Measurements from ENCODE around the gene RELA.

DNA sequence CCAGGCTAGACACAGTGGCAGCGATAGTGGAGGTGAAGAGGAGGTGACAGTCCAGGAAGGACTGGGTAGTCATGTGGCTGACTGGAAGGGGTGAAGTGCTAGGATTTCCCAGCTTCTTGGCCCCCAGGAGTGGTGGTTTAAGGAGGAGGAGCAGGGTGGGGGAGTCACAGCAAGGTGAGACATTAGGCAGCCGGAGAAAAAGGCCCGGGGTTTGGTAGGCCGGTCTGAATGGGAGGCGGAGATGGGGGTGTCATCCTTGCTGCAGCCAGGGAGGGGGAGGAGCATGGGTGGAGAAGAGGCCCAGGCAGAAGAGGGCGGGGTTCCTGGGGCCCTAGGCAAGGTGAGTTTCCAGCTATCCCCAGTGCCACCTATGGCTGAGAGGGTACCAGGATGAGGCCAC lies 18.7 kb downstream of the RELA start:
- TF ChIP-seq, protein P1, sequence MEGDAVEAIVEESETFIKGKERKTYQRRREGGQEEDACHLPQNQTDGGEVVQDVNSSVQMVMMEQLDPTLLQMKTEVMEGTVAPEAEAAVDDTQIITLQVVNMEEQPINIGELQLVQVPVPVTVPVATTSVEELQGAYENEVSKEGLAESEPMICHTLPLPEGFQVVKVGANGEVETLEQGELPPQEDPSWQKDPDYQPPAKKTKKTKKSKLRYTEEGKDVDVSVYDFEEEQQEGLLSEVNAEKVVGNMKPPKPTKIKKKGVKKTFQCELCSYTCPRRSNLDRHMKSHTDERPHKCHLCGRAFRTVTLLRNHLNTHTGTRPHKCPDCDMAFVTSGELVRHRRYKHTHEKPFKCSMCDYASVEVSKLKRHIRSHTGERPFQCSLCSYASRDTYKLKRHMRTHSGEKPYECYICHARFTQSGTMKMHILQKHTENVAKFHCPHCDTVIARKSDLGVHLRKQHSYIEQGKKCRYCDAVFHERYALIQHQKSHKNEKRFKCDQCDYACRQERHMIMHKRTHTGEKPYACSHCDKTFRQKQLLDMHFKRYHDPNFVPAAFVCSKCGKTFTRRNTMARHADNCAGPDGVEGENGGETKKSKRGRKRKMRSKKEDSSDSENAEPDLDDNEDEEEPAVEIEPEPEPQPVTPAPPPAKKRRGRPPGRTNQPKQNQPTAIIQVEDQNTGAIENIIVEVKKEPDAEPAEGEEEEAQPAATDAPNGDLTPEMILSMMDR (IDR thresholded peaks at IDR 0.05; ENCODE audit: insufficient read depth, low read depth, low read length) = no peak
- TF ChIP-seq EZH2 (IDR thresholded peaks at IDR 0.05; ENCODE audit: insufficient read depth, low read length) = no peak
